Measurements from ENCODE around the gene IPPK.

Gene IPPK

DNA sequence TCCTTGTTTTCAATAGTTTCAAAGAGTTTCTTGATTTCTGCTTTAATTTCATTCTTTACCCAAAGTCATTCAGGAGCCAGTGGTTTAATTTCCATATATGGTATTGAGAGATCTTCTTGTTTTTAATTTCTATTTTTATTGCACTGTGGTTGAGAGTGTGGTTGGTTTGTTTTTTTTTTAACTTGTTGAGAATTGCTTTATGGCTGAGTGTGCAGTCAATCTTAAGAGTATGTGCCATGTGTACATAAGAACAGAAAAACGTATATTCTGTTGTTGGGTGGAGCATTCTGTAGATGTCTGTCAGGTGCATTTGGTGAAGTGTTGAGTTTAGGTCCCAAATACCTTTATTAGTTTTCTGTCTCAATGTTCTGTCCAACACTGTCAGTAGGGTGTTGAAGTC, 26.7 kb upstream of the IPPK start:
- H3K27ac ChIP-seq (ENCODE audit: extremely low read depth, low read depth, low read length): no peak overlapping the region
- CTCF ChIA-PET: interaction anchor here (1.2 kb wide), 1 partner anchor 19 kb away, joined by 3 read pairs; no protein-coding TSS in a partner anchor
- TF ChIP-seq ZSCAN16 (tag by site-specific recombination; IDR thresholded peaks at IDR 0.05) (no peak), REPIN1 (tag by site-specific recombination; IDR thresholded peaks at IDR 0.05; ENCODE audit: low read depth) (no peak), ZNF521 (tag by site-specific recombination; IDR thresholded peaks at IDR 0.05) (no peak), ZSCAN30 (tag by site-specific recombination; IDR thresholded peaks at IDR 0.05) (no peak), ZNF416 (tag by site-specific recombination; IDR thresholded peaks at IDR 0.05) (no peak)
- H3K9me3 ChIP-seq (ENCODE audit: control insufficient read depth, insufficient read depth, low read depth, low read length): no peaks in the 10 kb centered on the region
- no peaks in the 10 kb centered on the region for H3K4me1 ChIP-seq (ENCODE audit: control insufficient read depth, insufficient read depth, low read length)
- POLR2A ChIA-PET: no interaction called here
- H3K36me3 ChIP-seq (ENCODE audit: control insufficient read depth in 2 of 2, insufficient read depth in 1 of 2, low read length in 2 of 2): no peaks in the 10 kb centered on the region
- no peak overlapping the region for H3K4me3 ChIP-seq (ENCODE audit: low read depth, low read length)

DNA sequence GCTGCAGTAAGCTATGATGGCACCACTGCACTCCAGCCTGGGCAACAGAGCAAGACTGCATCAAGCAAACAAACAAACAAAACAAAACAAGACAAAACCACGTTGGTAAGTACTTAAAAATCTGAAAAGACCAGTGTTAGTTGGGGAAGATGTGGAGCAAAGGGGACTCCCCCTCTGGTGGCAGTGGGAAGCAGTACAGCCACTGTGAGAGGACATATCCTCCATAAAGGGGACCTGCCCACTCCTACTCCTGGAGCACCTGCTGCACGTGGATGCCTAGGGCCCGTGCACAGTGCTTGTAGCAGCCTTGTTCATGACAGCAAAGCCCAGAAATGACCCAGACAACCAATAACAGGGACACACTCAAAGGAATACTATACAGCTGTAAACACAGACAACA, 17.0 kb upstream of the IPPK start:
- Histone ChIP-seq H3K36me3 (ENCODE audit: control insufficient read depth in 2 of 2, insufficient read depth in 1 of 2, low read length in 2 of 2) (no peaks in the 10 kb centered on the region), H3K9me3 (ENCODE audit: control insufficient read depth, insufficient read depth, low read depth, low read length) (no peaks in the 10 kb centered on the region), H3K27ac (ENCODE audit: extremely low read depth, low read depth, low read length) (no peak overlapping the region), H3K4me1 (ENCODE audit: control insufficient read depth, insufficient read depth, low read length) (no peaks in the 10 kb centered on the region), H3K4me3 (ENCODE audit: low read depth, low read length) (no peak overlapping the region)
- ChIA-PET POLR2A (no interaction called here), CTCF (no interaction called here)
- no peak for TF ChIP-seq ZNF48 (tag by site-specific recombination; IDR thresholded peaks at IDR 0.05)

- CTCF ChIA-PET: no interaction called here
- TF ChIP-seq ZNF473 (tag by site-specific recombination; IDR thresholded peaks at IDR 0.05) (no peak), ZFHX2 (tag by site-specific recombination; conservative IDR thresholded peaks at IDR 0.05) (peak; percentile 29; the same call in 1 of the 2 replicates), BCL11A (tag by site-specific recombination; IDR thresholded peaks at IDR 0.05; ENCODE audit: low read depth) (no peak), EGR2 (tag by site-specific recombination; IDR thresholded peaks at IDR 0.05; ENCODE audit: low read depth) (peak; percentile 50)
- Histone ChIP-seq H3K27ac (ENCODE audit: extremely low read depth, low read depth, low read length) (no peak overlapping the region), H3K4me3 (ENCODE audit: low read depth, low read length) (no peak overlapping the region), H3K4me1 (ENCODE audit: control insufficient read depth, insufficient read depth, low read length) (no peaks in the 10 kb centered on the region), H3K9me3 (ENCODE audit: control insufficient read depth, insufficient read depth, low read depth, low read length) (no peaks in the 10 kb centered on the region), H3K36me3 (ENCODE audit: control insufficient read depth in 2 of 2, insufficient read depth in 1 of 2, low read length in 2 of 2) (no peaks in the 10 kb centered on the region)
- POLR2A ChIA-PET: interaction anchor here (0.5 kb wide), 1 partner anchor 15 kb away, joined by 3 read pairs; no protein-coding TSS in a partner anchor
Measured at GRCh38 chr9:92685022-92685421, 15.1 kb upstream of the IPPK start.

GRCh38 chr9:92682269-92682668, 12.3 kb upstream of the IPPK start:
- H3K27ac ChIP-seq (ENCODE audit: extremely low read depth, low read depth, low read length): no peak overlapping the region
- POLR2A ChIA-PET: no interaction called here

GRCh38 chr9:92680166-92681119, 10.5 kb upstream of the IPPK start:
- TF ChIP-seq, protein P1, sequence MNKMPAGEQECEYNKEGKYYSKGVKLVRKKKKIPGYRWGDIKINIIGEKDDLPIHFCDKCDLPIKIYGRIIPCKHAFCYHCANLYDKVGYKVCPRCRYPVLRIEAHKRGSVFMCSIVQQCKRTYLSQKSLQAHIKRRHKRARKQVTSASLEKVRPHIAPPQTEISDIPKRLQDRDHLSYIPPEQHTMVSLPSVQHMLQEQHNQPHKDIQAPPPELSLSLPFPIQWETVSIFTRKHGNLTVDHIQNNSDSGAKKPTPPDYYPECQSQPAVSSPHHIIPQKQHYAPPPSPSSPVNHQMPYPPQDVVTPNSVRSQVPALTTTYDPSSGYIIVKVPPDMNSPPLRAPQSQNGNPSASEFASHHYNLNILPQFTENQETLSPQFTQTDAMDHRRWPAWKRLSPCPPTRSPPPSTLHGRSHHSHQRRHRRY (tag by site-specific recombination; IDR thresholded peaks at IDR 0.05): no peak
- TF ChIP-seq ZIC2 (tag by site-specific recombination; IDR thresholded peaks at IDR 0.05) (0 out of 2 replicates have a peak, but pooled peaks have one; percentile 10), ZNF112 (tag by site-specific recombination; IDR thresholded peaks at IDR 0.05) (no peak), ZNF16 (tag by site-specific recombination; IDR thresholded peaks at IDR 0.05; ENCODE audit: low read depth) (no peak), ZNF623 (tag by site-specific recombination; IDR thresholded peaks at IDR 0.05) (no peak), GLI2 (tag by site-specific recombination; IDR thresholded peaks at IDR 0.05; ENCODE audit: borderline replicate concordance, low read depth) (no peak), GLIS1 (tag by site-specific recombination; IDR thresholded peaks at IDR 0.05) (peak; percentile 47), MYNN (tag by site-specific recombination; IDR thresholded peaks at IDR 0.05; ENCODE audit: borderline replicate concordance) (no peak), REPIN1 (tag by site-specific recombination; IDR thresholded peaks at IDR 0.05; ENCODE audit: low read depth) (no peak)
- H3K4me3 ChIP-seq (ENCODE audit: low read depth, low read length): no peak overlapping the region
- no peaks in the 10 kb centered on the region for H3K36me3 ChIP-seq (ENCODE audit: control insufficient read depth in 2 of 2, insufficient read depth in 1 of 2, low read length in 2 of 2)
- no peaks in the 10 kb centered on the region for H3K4me1 ChIP-seq (ENCODE audit: control insufficient read depth, insufficient read depth, low read length)
- H3K9me3 ChIP-seq (ENCODE audit: control insufficient read depth, insufficient read depth, low read depth, low read length): no peaks in the 10 kb centered on the region
- ChIA-PET CTCF (interaction anchor here (0.5 kb wide), 1 partner anchor 50 kb away, joined by 3 read pairs; no protein-coding TSS in a partner anchor), POLR2A (no interaction called here)
- no peak overlapping the region for H3K27ac ChIP-seq (ENCODE audit: extremely low read depth, low read depth, low read length)

More at GRCh38 chr9:92682269-92682668, 12.3 kb upstream of the IPPK start:
- Histone ChIP-seq H3K9me3 (ENCODE audit: control insufficient read depth, insufficient read depth, low read depth, low read length) (no peaks in the 10 kb centered on the region), H3K4me3 (ENCODE audit: low read depth, low read length) (no peak overlapping the region), H3K36me3 (ENCODE audit: control insufficient read depth in 2 of 2, insufficient read depth in 1 of 2, low read length in 2 of 2) (no peaks in the 10 kb centered on the region), H3K4me1 (ENCODE audit: control insufficient read depth, insufficient read depth, low read length) (no peaks in the 10 kb centered on the region)
- CTCF ChIA-PET: no interaction called here
- TF ChIP-seq ZNF76 (tag by site-specific recombination; IDR thresholded peaks at IDR 0.05; ENCODE audit: borderline replicate concordance, low read depth): no peak
- TF ChIP-seq BCL11A (tag by site-specific recombination; IDR thresholded peaks at IDR 0.05; ENCODE audit: low read depth): no peak
- no peak for TF ChIP-seq OVOL3 (tag by site-specific recombination; IDR thresholded peaks at IDR 0.05)
- no peak for TF ChIP-seq WT1 (tag by site-specific recombination; IDR thresholded peaks at IDR 0.05)
- TF ChIP-seq ZBTB1 (tag by site-specific recombination; IDR thresholded peaks at IDR 0.05): no peak

Measured in HEK293 (cell line).